WTC11 (cell line): ENCODE data around the gene SPTLC1.
"Not testable (repeated sequence)": the region's sequence is repeated elsewhere in the genome, so short reads cannot be mapped to it uniquely, and the experiment has no call there.

Experiments used
- CBFB ChIP-seq: sonication (generic); formaldehyde crosslinking; IDR thresholded peaks from 2 replicates; pipeline ENCODE4 v1.8.1; 2022; ENCODE audit warnings: mild to moderate bottlenecking, low read depth, missing genetic modification reagents
- CTCF ChIP-seq: fragments of 200-600 bp; IDR thresholded peaks from 2 replicates; pipeline ENCODE4 v1.8.0; 2022; ENCODE audit warnings: antibody characterized with exemption
- GABPB1 ChIP-seq: sonication (generic); formaldehyde crosslinking; IDR thresholded peaks from 2 replicates; pipeline ENCODE4 v1.8.1; 2023; ENCODE audit warnings: mild to moderate bottlenecking, missing genetic modification reagents

GRCh38 chr9:92153466-92154415, 38.5 kb upstream of the SPTLC1 start:
- not testable (repeated sequence) for TF ChIP-seq GABPB1; CTCF; CBFB (CRISPR knock-in tag)
